HUES6 (cell line): ENCODE measurements around the gene GALNT7.

ENCODE experiments used
- H3K27ac ChIP-seq: 2 replicates; pipeline ENCODE4 v1.7.0; 2013; ENCODE audit warnings: low read depth, mild to moderate bottlenecking, low read length, inconsistent platforms
- H3K27me3 ChIP-seq: 2 replicates; pipeline ENCODE4 v1.6.1; 2013; ENCODE audit warnings: low read length; ENCODE audit not compliant: control insufficient read depth, insufficient read depth
- H3K36me3 ChIP-seq: 2 replicates; pipeline ENCODE4 v1.6.1; 2013; ENCODE audit warnings: low read length; ENCODE audit not compliant: control insufficient read depth, insufficient read depth
- H3K4me1 ChIP-seq: 2 replicates; pipeline ENCODE4 v1.6.1; 2013; ENCODE audit warnings: low read length; ENCODE audit not compliant: control insufficient read depth, insufficient read depth
- H3K4me3 ChIP-seq: 2 replicates; pipeline ENCODE4 v1.5.1; 2013; ENCODE audit warnings: low read depth, low read length
- H3K9ac ChIP-seq: one replicate; pipeline ENCODE4 v1.6.1; 2013; ENCODE audit warnings: mild to moderate bottlenecking, low read length
- H3K9me3 ChIP-seq: 2 replicates; pipeline ENCODE4 v1.6.1; 2013; ENCODE audit warnings: low read depth, low read length; ENCODE audit not compliant: control insufficient read depth, insufficient read depth

Gene GALNT7

DNA sequence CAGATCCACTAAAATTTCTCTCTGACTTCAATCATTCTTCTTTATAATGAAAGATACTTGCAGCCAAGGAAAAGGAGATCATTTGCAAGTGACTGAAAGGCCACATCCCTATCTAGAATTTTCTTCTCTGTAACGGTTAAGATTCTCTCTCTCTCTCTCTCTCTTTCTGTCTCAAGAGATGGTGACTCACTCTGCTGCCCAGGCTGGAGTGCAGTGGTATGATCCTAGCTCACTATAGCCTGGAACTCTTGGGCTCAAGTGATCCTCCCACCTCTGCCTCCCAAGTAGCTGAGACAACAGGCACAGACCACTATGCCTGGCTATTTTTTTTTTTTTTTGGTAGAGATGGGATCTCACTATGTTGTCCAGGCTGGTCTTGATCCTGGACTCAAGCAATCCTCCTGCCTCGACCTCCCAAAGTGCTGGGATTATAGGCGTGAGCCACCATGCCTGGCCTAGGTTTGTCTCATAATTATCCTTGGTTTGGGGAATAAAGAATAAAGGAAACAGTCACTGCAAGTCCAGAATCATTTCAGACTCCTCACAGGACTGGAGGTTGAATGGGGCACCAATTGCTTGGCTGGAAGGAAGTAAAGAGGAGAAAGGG, 33.3 kb upstream of the GALNT7 start:
- Histone ChIP-seq H3K4me1 (no peaks in the 10 kb centered on the region), H3K9me3 (no peaks in the 10 kb centered on the region), H3K4me3 (no peak overlapping the region), H3K27me3 (no peaks in the 10 kb centered on the region), H3K9ac (no peak overlapping the region), H3K36me3 (no peaks in the 10 kb centered on the region), H3K27ac (no peak overlapping the region)

DNA sequence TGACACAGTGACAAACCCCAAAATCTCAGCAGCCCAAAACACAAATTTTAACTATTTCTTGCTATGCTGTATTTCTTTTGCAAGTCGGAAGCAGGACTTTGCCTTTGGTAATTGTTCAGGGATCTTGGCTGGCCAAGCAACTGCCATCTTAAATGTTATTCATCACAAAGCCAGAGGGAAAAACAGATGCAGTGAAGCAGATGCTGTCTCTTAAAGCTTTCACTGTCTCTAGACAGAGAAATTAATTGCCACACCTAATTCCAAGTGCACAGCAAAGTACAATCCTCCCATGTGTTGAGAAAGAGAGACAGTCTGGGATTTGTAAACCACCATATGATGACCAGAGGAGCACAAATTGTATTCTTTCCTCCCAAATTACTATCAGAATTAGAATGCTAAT, 30.0 kb upstream of the GALNT7 start:
- H3K27me3 ChIP-seq, result no peaks in the 10 kb centered on the region
- no peak overlapping the region for H3K27ac ChIP-seq
- no peaks in the 10 kb centered on the region for H3K4me1 ChIP-seq
- no peaks in the 10 kb centered on the region for H3K9me3 ChIP-seq
- H3K36me3 ChIP-seq, result no peaks in the 10 kb centered on the region
- no peak overlapping the region for H3K9ac ChIP-seq
- H3K4me3 ChIP-seq, result no peak overlapping the region

DNA sequence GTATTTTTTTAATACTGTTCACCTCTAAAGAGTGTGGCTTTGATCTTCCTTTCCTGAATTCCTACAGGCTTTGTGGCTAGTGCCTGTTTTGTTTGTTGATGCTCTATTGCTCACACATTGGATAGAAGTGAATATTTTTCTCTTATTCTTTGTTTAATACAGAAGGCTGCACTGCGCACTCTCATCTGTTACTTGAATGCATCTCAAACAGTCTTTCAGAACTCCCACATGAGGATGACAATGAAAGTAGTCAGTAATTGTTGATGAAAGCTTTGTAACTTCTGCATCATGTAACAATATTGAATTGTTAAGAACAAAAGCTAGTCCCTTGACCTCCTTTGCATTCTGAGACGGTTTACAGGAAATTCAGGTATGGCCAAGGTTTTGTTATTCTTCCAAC, 29.1 kb upstream of the GALNT7 start:
- no peak overlapping the region for H3K4me3 ChIP-seq
- no peak overlapping the region for H3K27ac ChIP-seq
- H3K9ac ChIP-seq, result no peak overlapping the region
- no peaks in the 10 kb centered on the region for H3K4me1 ChIP-seq
- H3K36me3 ChIP-seq, result no peaks in the 10 kb centered on the region
- H3K9me3 ChIP-seq, result no peaks in the 10 kb centered on the region
- no peaks in the 10 kb centered on the region for H3K27me3 ChIP-seq

DNA sequence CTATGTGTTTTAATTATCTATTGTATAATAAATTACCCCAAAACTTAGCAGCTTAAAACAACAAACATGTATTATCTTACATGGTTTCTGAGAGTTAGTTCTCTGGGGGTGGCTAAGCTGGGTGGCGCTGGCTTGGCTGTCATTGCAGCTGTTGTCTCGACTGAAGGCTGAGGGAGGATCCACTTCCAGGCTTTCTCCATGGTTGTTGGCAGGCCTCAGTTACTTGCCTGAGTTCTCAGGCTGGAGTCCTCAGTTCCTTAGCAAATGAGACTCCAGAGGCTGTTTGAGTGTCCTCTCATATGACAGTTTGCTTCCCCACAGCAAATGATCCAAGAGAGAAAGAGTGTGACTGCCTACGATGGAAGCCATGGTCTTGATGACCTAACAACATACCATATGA, 23.5 kb upstream of the GALNT7 start:
- H3K27ac ChIP-seq, result no peak overlapping the region

DNA sequence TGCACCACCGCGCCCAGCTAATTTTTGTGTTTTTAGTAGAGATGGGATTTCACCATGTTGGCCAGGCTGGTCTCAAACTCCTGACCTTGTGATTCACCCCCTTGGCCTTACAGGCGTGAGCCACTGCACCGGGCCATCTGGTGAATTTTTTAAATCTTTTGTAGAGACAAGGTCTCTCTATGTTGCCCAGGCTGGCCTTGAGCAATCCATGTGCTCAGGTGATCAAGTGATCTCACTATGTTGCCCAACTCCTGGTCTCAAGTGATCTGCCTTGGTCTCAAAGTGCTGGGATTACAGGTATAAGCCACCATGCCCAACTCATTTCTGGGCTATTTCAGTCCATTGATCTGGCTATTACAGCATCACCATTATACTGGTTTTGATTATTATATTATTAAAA, 22.2 kb upstream of the GALNT7 start:
- H3K4me1 ChIP-seq, result 0 out of 2 replicates have a peak, but pooled peaks cover 3% of the 10 kb centered on the region
- H3K4me3 ChIP-seq, result no peak overlapping the region
- no peak overlapping the region for H3K9ac ChIP-seq
- H3K36me3 ChIP-seq, result no peaks in the 10 kb centered on the region
- no peaks in the 10 kb centered on the region for H3K27me3 ChIP-seq
- no peak overlapping the region for H3K27ac ChIP-seq
- H3K9me3 ChIP-seq, result no peaks in the 10 kb centered on the region

More for the DNA sequence above, 23.5 kb upstream of the GALNT7 start:
- H3K9ac ChIP-seq, result no peak overlapping the region
- 0 out of 2 replicates have a peak, but pooled peaks cover 3% of the 10 kb centered on the region for H3K4me1 ChIP-seq
- no peaks in the 10 kb centered on the region for H3K36me3 ChIP-seq
- no peaks in the 10 kb centered on the region for H3K9me3 ChIP-seq
- no peaks in the 10 kb centered on the region for H3K27me3 ChIP-seq
- H3K4me3 ChIP-seq, result no peak overlapping the region

DNA sequence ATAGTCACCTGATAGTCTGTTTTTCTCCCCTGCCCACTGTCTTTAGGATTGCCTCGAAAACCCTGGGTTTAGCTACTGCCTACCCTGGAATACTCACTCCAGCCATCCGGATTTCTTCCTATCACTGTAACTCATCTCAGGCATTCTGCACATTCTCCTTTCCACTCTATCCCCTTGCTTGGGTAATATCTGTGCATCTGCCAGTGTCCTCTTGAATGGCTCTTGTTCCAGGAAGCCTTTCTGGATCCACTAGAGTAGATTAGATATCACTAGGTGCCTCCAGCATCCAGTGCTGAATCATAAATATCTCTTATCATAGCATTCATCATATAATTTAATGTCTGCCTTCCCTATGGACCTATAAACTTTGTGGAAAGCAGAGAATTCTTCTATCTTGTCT, 17.1 kb upstream of the GALNT7 start:
- no peaks in the 10 kb centered on the region for H3K27me3 ChIP-seq
- H3K36me3 ChIP-seq, result no peaks in the 10 kb centered on the region
- H3K9ac ChIP-seq, result no peak overlapping the region
- 0 out of 2 replicates have a peak, but pooled peaks cover 3% of the 10 kb centered on the region for H3K4me1 ChIP-seq
- no peak overlapping the region for H3K27ac ChIP-seq
- no peaks in the 10 kb centered on the region for H3K9me3 ChIP-seq
- H3K4me3 ChIP-seq, result no peak overlapping the region

DNA sequence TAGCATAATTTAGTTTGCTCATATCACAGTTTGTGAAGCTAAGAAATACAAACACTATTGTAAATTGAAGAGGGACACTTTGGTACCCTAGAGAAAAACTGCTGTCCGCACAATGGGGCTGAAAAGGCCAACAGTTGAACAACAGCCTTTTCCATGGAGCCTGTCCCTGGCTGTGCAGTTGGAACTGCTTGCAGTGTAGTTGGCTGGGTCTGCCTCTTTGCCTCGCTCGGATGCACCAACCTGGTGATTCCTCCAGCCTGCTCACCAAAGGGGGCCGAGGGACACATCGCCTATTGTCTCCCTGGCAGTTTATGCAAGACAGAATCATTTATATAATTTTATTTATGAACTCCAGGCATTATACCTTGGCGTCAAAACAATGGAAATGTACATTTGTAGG, 16.5 kb upstream of the GALNT7 start:
- no peak overlapping the region for H3K4me3 ChIP-seq
- no peaks in the 10 kb centered on the region for H3K27me3 ChIP-seq
- no peaks in the 10 kb centered on the region for H3K36me3 ChIP-seq
- H3K27ac ChIP-seq, result no peak overlapping the region
- no peaks in the 10 kb centered on the region for H3K9me3 ChIP-seq
- 0 out of 2 replicates have a peak, but pooled peaks cover 3% of the 10 kb centered on the region for H3K4me1 ChIP-seq
- H3K9ac ChIP-seq, result no peak overlapping the region

DNA sequence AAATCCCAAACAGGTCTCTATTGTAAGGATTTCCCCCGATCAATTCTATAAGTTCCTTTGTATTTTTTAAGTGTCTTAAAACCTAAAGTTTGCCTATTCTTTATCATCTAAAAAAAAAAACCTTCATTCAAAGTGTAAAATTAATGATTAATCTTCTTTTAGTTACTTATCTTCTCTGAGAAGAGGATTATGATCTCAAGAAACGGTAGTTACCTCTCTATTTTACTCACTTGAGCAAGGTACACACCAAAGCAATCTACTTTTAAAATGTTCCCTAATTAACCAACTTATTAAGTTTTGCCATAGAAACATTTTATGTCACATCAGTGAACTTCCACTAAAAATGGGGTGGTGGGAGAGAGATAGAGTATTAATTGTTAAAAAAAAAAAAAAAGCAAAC, 15.2 kb upstream of the GALNT7 start:
- Histone ChIP-seq H3K4me3 (no peak overlapping the region), H3K9me3 (no peaks in the 10 kb centered on the region)

DNA sequence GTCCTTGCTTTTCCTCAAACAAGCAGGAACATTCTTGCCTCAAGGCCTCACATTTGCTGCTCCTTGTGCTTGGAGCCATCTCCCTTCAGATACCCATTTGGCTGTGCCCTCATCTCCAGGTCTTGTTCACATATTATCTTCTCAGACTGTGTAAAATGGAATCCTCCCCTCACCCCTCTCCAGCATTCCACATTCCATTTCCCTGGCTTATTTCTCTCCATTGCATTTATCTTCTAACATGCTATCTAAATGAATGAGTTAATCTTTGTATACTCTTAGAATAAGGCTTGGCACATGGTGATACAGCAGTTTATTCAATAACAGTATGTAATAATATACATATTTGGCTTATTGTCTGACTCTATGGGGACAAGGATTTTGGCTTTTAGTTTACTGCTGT, 8.8 kb upstream of the GALNT7 start:
- Histone ChIP-seq H3K36me3 (peaks cover 3% of the 10 kb centered on the region; the same call in 1 of the 2 replicates), H3K27ac (no peak overlapping the region)

More for the DNA sequence above, 15.2 kb upstream of the GALNT7 start:
- no peak overlapping the region for H3K27ac ChIP-seq
- no peak overlapping the region for H3K9ac ChIP-seq
- H3K4me1 ChIP-seq, result no peaks in the 10 kb centered on the region
- H3K27me3 ChIP-seq, result no peaks in the 10 kb centered on the region
- H3K36me3 ChIP-seq, result no peaks in the 10 kb centered on the region

DNA sequence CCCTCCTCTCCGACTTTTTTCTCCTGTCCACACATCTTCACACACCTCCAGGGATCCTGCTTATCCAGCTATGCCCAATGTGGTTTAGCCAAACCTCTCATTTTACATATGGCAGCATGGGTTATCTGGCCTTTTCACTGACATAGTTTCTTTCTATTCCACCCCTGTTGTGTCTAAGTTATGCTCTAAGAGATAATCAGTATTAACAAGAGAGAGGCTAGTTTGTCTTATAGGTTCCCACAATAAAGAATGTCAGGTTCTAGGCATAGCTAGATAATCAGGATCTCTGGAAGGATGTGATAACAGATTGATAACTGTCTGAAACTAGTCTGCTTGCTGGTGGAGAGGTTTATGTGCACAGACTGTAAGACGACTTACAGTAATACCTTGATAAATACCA, 7.7 kb upstream of the GALNT7 start:
- H3K9ac ChIP-seq, result no peak overlapping the region
- H3K27ac ChIP-seq, result no peak overlapping the region
- H3K36me3 ChIP-seq, result peaks cover 9% of the 10 kb centered on the region
- no peaks in the 10 kb centered on the region for H3K27me3 ChIP-seq
- no peak overlapping the region for H3K4me3 ChIP-seq
- no peaks in the 10 kb centered on the region for H3K9me3 ChIP-seq
- H3K4me1 ChIP-seq, result peaks cover 3% of the 10 kb centered on the region

More for the DNA sequence above, 8.8 kb upstream of the GALNT7 start:
- H3K9me3 ChIP-seq, result no peaks in the 10 kb centered on the region
- no peaks in the 10 kb centered on the region for H3K27me3 ChIP-seq
- H3K4me3 ChIP-seq, result no peak overlapping the region
- no peak overlapping the region for H3K9ac ChIP-seq
- peaks cover 3% of the 10 kb centered on the region for H3K4me1 ChIP-seq

DNA sequence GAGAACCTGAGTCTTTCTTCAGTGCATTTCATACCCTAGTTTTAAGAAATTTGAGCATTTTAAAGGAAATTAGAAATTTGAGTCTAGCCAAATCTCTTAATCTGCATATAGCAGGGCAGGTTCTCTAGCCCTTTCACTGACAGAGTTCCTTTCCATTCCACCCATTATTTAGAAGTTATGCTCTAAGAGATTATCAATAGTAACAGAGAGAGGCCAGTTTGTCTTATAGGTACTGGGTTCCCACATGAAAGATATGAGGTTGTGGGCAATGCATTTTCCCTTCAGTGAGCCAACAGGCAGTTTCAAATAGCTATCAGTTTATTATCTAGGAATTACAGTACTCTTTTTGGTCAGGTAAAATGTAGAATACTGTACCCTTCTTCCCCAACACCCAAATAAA, 7.3 kb upstream of the GALNT7 start:
- Histone ChIP-seq H3K4me3 (no peak overlapping the region), H3K27ac (no peak overlapping the region), H3K4me1 (peaks cover 3% of the 10 kb centered on the region), H3K9ac (no peak overlapping the region), H3K27me3 (no peaks in the 10 kb centered on the region), H3K9me3 (no peaks in the 10 kb centered on the region), H3K36me3 (peaks cover 11% of the 10 kb centered on the region)
